HG03442 (cell line): ENCODE results near the gene SNX27.

Experiments used
- ATAC-seq: cut with Tn5 transposase; IDR thresholded peaks from one replicate; pipeline ENCODE4 v1.9.1; 2021; ENCODE audit warnings: mild to moderate bottlenecking, moderate library complexity; ENCODE audit not compliant: unreplicated experiment

The SNX27 gene

GRCh38 chr1:151702936-151703335 is 91.1 kb downstream of the SNX27 start:
- no peak for ATAC-seq

- ATAC-seq = no peak
Observed at GRCh38 chr1:151703813-151704212, 92.0 kb downstream of the SNX27 start.

- ATAC-seq = no peak
Observed at GRCh38 chr1:151704246-151704645, 92.4 kb downstream of the SNX27 start.

GRCh38 chr1:151705146-151705545 is 93.3 kb downstream of the SNX27 start:
- no peak for ATAC-seq

GRCh38 chr1:151705753-151706463 is 94.1 kb downstream of the SNX27 start:
- ATAC-seq = no peak

- ATAC-seq = no peak
Observed at GRCh38 chr1:151706464-151707415, 94.9 kb downstream of the SNX27 start.

GRCh38 chr1:151707541-151708065 is 95.8 kb downstream of the SNX27 start:
- ATAC-seq = no peak

GRCh38 chr1:151708891-151709290 is 97.0 kb downstream of the SNX27 start:
- ATAC-seq = no peak

GRCh38 chr1:151710187-151710840 is 98.5 kb downstream of the SNX27 start:
- ATAC-seq = no peak

- ATAC-seq = no peak
Observed at GRCh38 chr1:151711044-151711800, 99.4 kb downstream of the SNX27 start.

GRCh38 chr1:151711951-151712350 is 100.1 kb downstream of the SNX27 start:
- no peak for ATAC-seq

- ATAC-seq = no peak
Observed at GRCh38 chr1:151713044-151713443, 101.2 kb downstream of the SNX27 start.

- ATAC-seq = no peak
Observed at GRCh38 chr1:151713874-151714273, 102.0 kb downstream of the SNX27 start.

GRCh38 chr1:151714820-151715725 is 103.2 kb downstream of the SNX27 start:
- ATAC-seq = no peak

GRCh38 chr1:151715726-151716404 is 104.0 kb downstream of the SNX27 start:
- no peak for ATAC-seq

- ATAC-seq = no peak
Observed at GRCh38 chr1:151716405-151716762, 104.5 kb downstream of the SNX27 start.

GRCh38 chr1:151716771-151717631 is 105.2 kb downstream of the SNX27 start, which contains the start of gene CELF3:
Gene CELF3 (minus strand): TSS chr1:151716803. CDS start chr1:151716020, 783 bp downstream.
- ATAC-seq = no peak

- ATAC-seq = no peak
Observed at GRCh38 chr1:151718011-151718431, 106.2 kb downstream of the SNX27 start.
